Keratinocyte (primary cell): ENCODE data around the gene HUS1B. TPM values are rescaled to one million over a fixed set of nuclear protein-coding genes. Genes with fewer than 3 reads are reported as not detected.

Source experiments
- DNase-seq: peaks from one replicate; pipeline ENCODE4 v3.0.0-alpha.2; 2011; ENCODE audit warnings: low read depth, missing footprints, low spot score
- FAIRE-seq: peaks from 2 replicates; lab custom pipeline; 2011; peaks lifted over from hg19 to GRCh38; lab: Jason Lieb, UNC
- H2AFZ ChIP-seq: 2 replicates; pipeline ENCODE4 v1.6.0; 2012; ENCODE audit warnings: low read length, control low read depth, inconsistent platforms; ENCODE audit not compliant: control insufficient read depth
- H3K27ac ChIP-seq: 2 replicates; pipeline ENCODE4 v1.5.1; 2011; ENCODE audit warnings: low read length; ENCODE audit not compliant: control insufficient read depth, insufficient read depth
- H3K27me3 ChIP-seq: 3 replicates; pipeline ENCODE4 v1.6.0; 2011; ENCODE audit warnings: low read length; ENCODE audit not compliant: control insufficient read depth, insufficient read depth; ENCODE audit errors: extremely low read depth
- H3K36me3 ChIP-seq, 2 experiments: 2 replicates in 1 of 2; 3 replicates in 1 of 2; pipeline ENCODE4 v1.5.1; 2011; ENCODE audit warnings: low read length in 2 of 2, mild to moderate bottlenecking in 1 of 2; ENCODE audit not compliant: control insufficient read depth in 2 of 2, insufficient read depth in 2 of 2; ENCODE audit errors: extremely low read depth in 1 of 2
- H3K4me1 ChIP-seq: 3 replicates; pipeline ENCODE4 v1.5.1; 2011; ENCODE audit warnings: low read length; ENCODE audit not compliant: control insufficient read depth, insufficient read depth; ENCODE audit errors: extremely low read depth
- H3K4me2 ChIP-seq: 3 replicates; pipeline ENCODE4 v1.6.0; 2011; ENCODE audit warnings: low read depth, low read length; ENCODE audit not compliant: control insufficient read depth, insufficient read depth; ENCODE audit errors: extremely low read depth
- H3K4me3 ChIP-seq, 3 experiments: fragments of 200-600 bp in 1 of 3; sonication (generic) in 1 of 3; 2 replicates in 2 of 3; 3 replicates in 1 of 3; pipeline ENCODE4 v1.5.1; 2011 to 2016; ENCODE audit warnings: low read length in 3 of 3, mild to moderate bottlenecking in 3 of 3, control low read depth in 2 of 3, inconsistent platforms in 1 of 3, low read depth in 1 of 3, mixed read lengths in 1 of 3, mixed run types in 1 of 3, moderate library complexity in 1 of 3; ENCODE audit not compliant: control insufficient read depth in 2 of 3, insufficient read depth in 2 of 3; ENCODE audit errors: extremely low read depth in 1 of 3
- H3K79me2 ChIP-seq: 2 replicates; pipeline ENCODE4 v1.6.0; 2012; ENCODE audit warnings: low read length; ENCODE audit not compliant: control insufficient read depth, insufficient read depth
- H3K9ac ChIP-seq: 3 replicates; pipeline ENCODE4 v1.6.0; 2011; ENCODE audit warnings: low read length; ENCODE audit not compliant: control insufficient read depth, insufficient read depth; ENCODE audit errors: extremely low read depth
- H3K9me1 ChIP-seq: 3 replicates; pipeline ENCODE4 v1.6.0; 2011; ENCODE audit warnings: low read length; ENCODE audit not compliant: control insufficient read depth, insufficient read depth; ENCODE audit errors: extremely low read depth
- H3K9me3 ChIP-seq: 2 replicates; pipeline ENCODE4 v1.5.1; 2012; ENCODE audit warnings: low read depth, low read length; ENCODE audit not compliant: control insufficient read depth
- H4K20me1 ChIP-seq: 3 replicates; pipeline ENCODE4 v1.6.0; 2011; ENCODE audit warnings: low read length; ENCODE audit not compliant: control insufficient read depth, insufficient read depth; ENCODE audit errors: extremely low read depth
- EZH2 ChIP-seq: IDR thresholded peaks from one replicate; pipeline ENCODE4 v1.6.1; 2012; ENCODE audit warnings: inconsistent platforms, mild to moderate bottlenecking, low read length, moderate library complexity
- dilution Hi-C: fragments of 300-500 bp; cut with MboI; formaldehyde crosslinking; loops from one replicate; pipeline ENCODE4 v1.7.0; 2020; ENCODE audit warnings: low sequenced_read_pairs; ENCODE audit not compliant: extremely low pct_ligation_motif_present
- polyA plus RNA-seq, 5 experiments: library from polyadenylated mRNA; depleted of rRNA in 3 of 5; stranded (reverse) in 3 of 5; stranded (forward) in 1 of 5; unstranded in 1 of 5; fragments of >200 nt; gene quantifications; 1 replicate in 1 of 5; 2 replicates in 3 of 5; 3 replicates in 1 of 5; pipeline versions ENCODE4 v1.2.1 to v1.2.3, GENCODE V29; 2011 to 2012; ENCODE audit warnings: missing spikeins in 2 of 5, low read depth in 1 of 5, low replicate concordance in 1 of 5
- TF ChIP-seq, protein P1 (sequence below), 3 experiments: IDR thresholded peaks in 1 of 3; conservative IDR thresholded peaks in 1 of 3; optimal IDR thresholded peaks in 1 of 3; 2 replicates in 2 of 3; 3 replicates in 1 of 3; pipeline versions ENCODE3 to v1.5.1; 2011; ENCODE audit warnings: low read length in 3 of 3, mild to moderate bottlenecking in 3 of 3, moderate library complexity in 2 of 3, control low read depth in 1 of 3, inconsistent platforms in 1 of 3; ENCODE audit not compliant: insufficient read depth in 2 of 3; ENCODE audit errors: extremely low read depth in 1 of 3

The HUS1B gene
- polyA plus RNA-seq, 1 donor (not counting 4 experiments of a cell fraction or from before 2014, with no cell fraction given), result 0.13 TPM

DNA sequence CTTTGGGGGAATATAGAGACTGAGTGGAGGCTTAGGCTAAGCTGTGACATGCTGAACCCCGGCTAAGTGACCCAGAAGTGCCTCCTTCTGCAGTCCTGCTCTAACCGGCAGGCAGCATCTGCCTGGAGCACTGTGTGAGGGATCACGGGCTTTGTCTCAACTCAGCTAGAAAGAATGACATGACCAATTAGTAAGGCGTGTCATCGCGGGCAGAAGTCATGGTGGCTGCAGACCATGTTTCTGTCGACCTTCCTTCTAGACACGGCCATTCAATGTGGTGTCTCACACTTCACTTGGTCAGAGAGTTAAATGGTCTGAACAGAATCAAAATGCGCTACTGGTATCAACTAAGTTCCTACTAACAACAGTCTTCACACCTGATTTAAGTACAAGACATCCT lies 35.0 kb downstream of the HUS1B start:
- H3K27ac ChIP-seq, result no peak overlapping the region
- dilution Hi-C loops, result no loop called here
- no peaks in the 10 kb centered on the region for H3K9me3 ChIP-seq
- no peak overlapping the region for H3K4me2 ChIP-seq
- no peaks in the 10 kb centered on the region for H3K9me1 ChIP-seq
- peaks cover 0 to 3% of the 10 kb centered on the region in 2 experiments for H3K36me3 ChIP-seq
- FAIRE-seq, result no peak
- no peak for TF ChIP-seq EZH2
- TF ChIP-seq, protein P1, sequence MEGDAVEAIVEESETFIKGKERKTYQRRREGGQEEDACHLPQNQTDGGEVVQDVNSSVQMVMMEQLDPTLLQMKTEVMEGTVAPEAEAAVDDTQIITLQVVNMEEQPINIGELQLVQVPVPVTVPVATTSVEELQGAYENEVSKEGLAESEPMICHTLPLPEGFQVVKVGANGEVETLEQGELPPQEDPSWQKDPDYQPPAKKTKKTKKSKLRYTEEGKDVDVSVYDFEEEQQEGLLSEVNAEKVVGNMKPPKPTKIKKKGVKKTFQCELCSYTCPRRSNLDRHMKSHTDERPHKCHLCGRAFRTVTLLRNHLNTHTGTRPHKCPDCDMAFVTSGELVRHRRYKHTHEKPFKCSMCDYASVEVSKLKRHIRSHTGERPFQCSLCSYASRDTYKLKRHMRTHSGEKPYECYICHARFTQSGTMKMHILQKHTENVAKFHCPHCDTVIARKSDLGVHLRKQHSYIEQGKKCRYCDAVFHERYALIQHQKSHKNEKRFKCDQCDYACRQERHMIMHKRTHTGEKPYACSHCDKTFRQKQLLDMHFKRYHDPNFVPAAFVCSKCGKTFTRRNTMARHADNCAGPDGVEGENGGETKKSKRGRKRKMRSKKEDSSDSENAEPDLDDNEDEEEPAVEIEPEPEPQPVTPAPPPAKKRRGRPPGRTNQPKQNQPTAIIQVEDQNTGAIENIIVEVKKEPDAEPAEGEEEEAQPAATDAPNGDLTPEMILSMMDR (optimal IDR thresholded peaks at IDR 0.05 in 1 of 3, IDR thresholded peaks at IDR 0.05 in 1 of 3, conservative IDR thresholded peaks at IDR 0.05 in 1 of 3; ENCODE audit: extremely low read depth in 1 of 3, insufficient read depth in 2 of 3, low read length in 3 of 3), result no peak
- H3K4me1 ChIP-seq, result peaks cover 6% of the 10 kb centered on the region
- no peak overlapping the region for H2AFZ ChIP-seq
- H3K4me3 ChIP-seq, result no peak overlapping the region
- no peaks in the 10 kb centered on the region for H3K79me2 ChIP-seq
- H3K27me3 ChIP-seq, result no peaks in the 10 kb centered on the region
- peaks cover 6% of the 10 kb centered on the region for H4K20me1 ChIP-seq
- H3K9ac ChIP-seq, result no peak overlapping the region
- no peak for DNase-seq

DNA sequence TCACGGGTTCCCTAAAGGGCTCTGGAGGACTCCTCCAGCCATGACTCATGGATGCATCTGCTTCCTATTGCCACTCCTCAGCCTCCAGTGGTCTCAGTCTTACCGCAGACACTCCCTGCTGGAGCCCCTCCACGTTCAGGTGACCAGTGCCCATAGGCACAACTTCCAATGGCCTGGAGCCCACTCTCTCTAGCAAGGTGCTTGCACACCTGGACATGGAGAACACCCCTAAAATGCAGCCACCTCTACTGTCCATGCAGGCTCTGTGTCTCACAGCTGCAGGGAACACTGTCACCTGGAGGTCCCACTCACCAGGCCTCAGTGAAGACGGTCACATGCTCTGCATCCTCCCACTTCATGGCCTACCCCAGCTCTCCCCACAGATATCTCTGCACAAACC lies 36.0 kb downstream of the HUS1B start:
- FAIRE-seq (no peak), DNase-seq (no peak)
- TF ChIP-seq, protein P1 (optimal IDR thresholded peaks at IDR 0.05 in 1 of 3, IDR thresholded peaks at IDR 0.05 in 1 of 3, conservative IDR thresholded peaks at IDR 0.05 in 1 of 3; ENCODE audit: extremely low read depth in 1 of 3, insufficient read depth in 2 of 3, low read length in 3 of 3), result no peak
- no peak for TF ChIP-seq EZH2
- Histone ChIP-seq H3K27me3 (no peaks in the 10 kb centered on the region), H3K9me3 (no peaks in the 10 kb centered on the region), H3K4me3 (no peak overlapping the region), H3K9ac (no peak overlapping the region), H2AFZ (no peak overlapping the region), H3K79me2 (no peaks in the 10 kb centered on the region), H3K36me3 (peaks cover 0 to 4% of the 10 kb centered on the region in 2 experiments), H3K4me2 (no peak overlapping the region), H3K9me1 (no peaks in the 10 kb centered on the region), H4K20me1 (peaks cover 6% of the 10 kb centered on the region), H3K27ac (no peak overlapping the region), H3K4me1 (peaks cover 6% of the 10 kb centered on the region)
- dilution Hi-C loops, result no loop called here
